Spinal cord (tissue), 10 donors: ENCODE results near the gene AFAP1L2. TPM values are rescaled to one million over a fixed set of nuclear protein-coding genes. Genes with fewer than 3 reads are reported as not detected.
A peak's percentile ranks its signal among the peaks of the same experiment; 100 is the strongest.

Experiments used
- DNase-seq, 6 donors: peaks; one replicate each; pipeline versions ENCODE4 v3.0.0 to v3.0.0-alpha.2; 2013 to 2015; ENCODE audit warnings: low spot score in 6 of 6, low read depth in 4 of 6
- H3K27ac ChIP-seq: one replicate; pipeline ENCODE4 v1.5.1; 2013; ENCODE audit warnings: low read depth, low read length, control low read depth
- H3K27me3 ChIP-seq: one replicate; pipeline ENCODE4 v1.6.1; 2013; ENCODE audit warnings: low read length; ENCODE audit not compliant: control insufficient read depth, insufficient read depth
- H3K36me3 ChIP-seq: one replicate; pipeline ENCODE4 v1.6.1; 2013; ENCODE audit warnings: low read length; ENCODE audit not compliant: control insufficient read depth, insufficient read depth
- H3K4me1 ChIP-seq: one replicate; pipeline ENCODE4 v1.6.1; 2013; ENCODE audit warnings: low read length; ENCODE audit not compliant: control insufficient read depth, insufficient read depth
- H3K4me3 ChIP-seq: one replicate; pipeline ENCODE4 v1.5.1; 2013; ENCODE audit warnings: low read depth, low read length, control low read depth
- H3K9me3 ChIP-seq: one replicate; pipeline ENCODE4 v1.6.1; 2013; ENCODE audit warnings: low read length; ENCODE audit not compliant: control insufficient read depth, insufficient read depth
- WGBS: methylation state at CpG from one replicate; pipeline ENCODE4 v1.1.5; 2013; ENCODE audit warnings: missing lambda C conversion rate; ENCODE audit not compliant: insufficient coverage; 5-methylcytosine and 5-hydroxymethylcytosine counted together
- polyA plus RNA-seq, 2 donors: library from polyadenylated mRNA; unstranded; fragments of 120-200 nt; gene quantifications; one replicate each; pipeline ENCODE4 v1.2.1, GENCODE V29; 2013; ENCODE audit not compliant: insufficient read length in 2 of 2
- total RNA-seq, 2 donors: library from RNA; depleted of rRNA in 1 of 2; stranded (reverse); fragments of 120-200 nt in 1 of 2; fragments of >200 nt in 1 of 2; gene quantifications; one replicate each; pipeline versions ENCODE4 v1.2.3 to v1.2.4, GENCODE V29; 2013 to 2014
- donor health status: healthy.

The AFAP1L2 gene
- total and polyA plus RNA-seq, 4 donors: 47.6 to 61.5 (median 54.9) TPM

GRCh38 chr10:114401195-114401791, 3.0 kb downstream of the AFAP1L2 start:
- Histone ChIP-seq H3K27me3 (peaks cover 32% of the 10 kb centered on the region), H3K4me1 (peaks cover 48% of the 10 kb centered on the region), H3K4me3 (peak overlapping the region; percentile 38), H3K36me3 (peaks cover 2% of the 10 kb centered on the region), H3K27ac (peak overlapping the region; percentile 92), H3K9me3 (no peaks in the 10 kb centered on the region)
- 40% methylated on average over 1 of the region's 7 CpGs for WGBS
- peak in 1 of 6 donors; percentile 45 for DNase-seq

- 57% methylated on average over 2 of the region's 3 CpGs for WGBS
- H3K4me1 ChIP-seq: peaks cover 58% of the 10 kb centered on the region
- H3K9me3 ChIP-seq: no peaks in the 10 kb centered on the region
- H3K27me3 ChIP-seq: peaks cover 29% of the 10 kb centered on the region
- peak overlapping the region; percentile 92 for H3K27ac ChIP-seq
- H3K4me3 ChIP-seq: no peak overlapping the region
- peaks cover 2% of the 10 kb centered on the region for H3K36me3 ChIP-seq
- DNase-seq: peak in 1 of 6 donors; percentile 59
These were observed 4.2 kb downstream of the AFAP1L2 start for GRCh38 chr10:114400091-114400490.

- DNase-seq: no peak
- no peaks in the 10 kb centered on the region for H3K9me3 ChIP-seq
- H3K27me3 ChIP-seq: peaks cover 24% of the 10 kb centered on the region
- 93% methylated on average over 5 of the region's 6 CpGs for WGBS
- peaks cover 58% of the 10 kb centered on the region for H3K4me1 ChIP-seq
- H3K27ac ChIP-seq: peak overlapping the region; percentile 92
- H3K4me3 ChIP-seq: no peak overlapping the region
- H3K36me3 ChIP-seq: peaks cover 2% of the 10 kb centered on the region
These were observed 4.7 kb downstream of the AFAP1L2 start for GRCh38 chr10:114399576-114399975.

GRCh38 chr10:114398587-114399331, 5.5 kb downstream of the AFAP1L2 start:
- Histone ChIP-seq H3K9me3 (no peaks in the 10 kb centered on the region), H3K4me1 (peaks cover 59% of the 10 kb centered on the region), H3K36me3 (peaks cover 2% of the 10 kb centered on the region), H3K27me3 (peaks cover 18% of the 10 kb centered on the region), H3K27ac (peak overlapping the region; percentile 82), H3K4me3 (no peak overlapping the region)
- DNase-seq: no peak
- 88% methylated on average over 8 of the region's 10 CpGs for WGBS

GRCh38 chr10:114397651-114398145, 6.6 kb downstream of the AFAP1L2 start:
- DNase-seq: peak in 1 of 6 donors; percentile 45
- H3K27ac ChIP-seq: peak overlapping the region; percentile 82
- H3K4me1 ChIP-seq: peaks cover 60% of the 10 kb centered on the region
- no peaks in the 10 kb centered on the region for H3K9me3 ChIP-seq
- H3K36me3 ChIP-seq: peaks cover 2% of the 10 kb centered on the region
- H3K4me3 ChIP-seq: no peak overlapping the region
- H3K27me3 ChIP-seq: peaks cover 8% of the 10 kb centered on the region
- WGBS: 51% methylated on average over 3 of the region's 6 CpGs

- no peaks in the 10 kb centered on the region for H3K9me3 ChIP-seq
- peak overlapping the region; percentile 82 for H3K27ac ChIP-seq
- DNase-seq: no peak
- WGBS: no CpG with 5 or more reads among the region's 2 CpGs
- peaks cover 6% of the 10 kb centered on the region for H3K27me3 ChIP-seq
- H3K4me3 ChIP-seq: no peak overlapping the region
- H3K4me1 ChIP-seq: peaks cover 65% of the 10 kb centered on the region
- peaks cover 2% of the 10 kb centered on the region for H3K36me3 ChIP-seq
These were observed 7.8 kb downstream of the AFAP1L2 start for GRCh38 chr10:114396464-114396863.

GRCh38 chr10:114395366-114396022, 8.8 kb downstream of the AFAP1L2 start:
- DNase-seq: peak in 2 of 6 donors; percentile 28 to 72
- Histone ChIP-seq H3K27me3 (peaks cover 2% of the 10 kb centered on the region), H3K27ac (peak overlapping the region; percentile 82), H3K4me3 (no peak overlapping the region), H3K4me1 (peaks cover 66% of the 10 kb centered on the region), H3K36me3 (peaks cover 2% of the 10 kb centered on the region), H3K9me3 (no peaks in the 10 kb centered on the region)
- WGBS: 72% methylated on average over 4 of the region's 6 CpGs

GRCh38 chr10:114394531-114394930, 9.8 kb downstream of the AFAP1L2 start:
- H3K27me3 ChIP-seq: peaks cover 2% of the 10 kb centered on the region
- no peaks in the 10 kb centered on the region for H3K9me3 ChIP-seq
- 90% methylated on average over 6 of the region's 6 CpGs for WGBS
- peaks cover 61% of the 10 kb centered on the region for H3K4me1 ChIP-seq
- H3K4me3 ChIP-seq: no peak overlapping the region
- peak overlapping the region; percentile 78 for H3K27ac ChIP-seq
- no peak for DNase-seq
- peaks cover 2% of the 10 kb centered on the region for H3K36me3 ChIP-seq

- no peak for DNase-seq
- peaks cover 2% of the 10 kb centered on the region for H3K36me3 ChIP-seq
- H3K4me1 ChIP-seq: peaks cover 61% of the 10 kb centered on the region
- peak overlapping the region; percentile 78 for H3K27ac ChIP-seq
- H3K27me3 ChIP-seq: no peaks in the 10 kb centered on the region
- no peak overlapping the region for H3K4me3 ChIP-seq
- H3K9me3 ChIP-seq: no peaks in the 10 kb centered on the region
- WGBS: 78% methylated on average over 7 of the region's 7 CpGs
These were observed 10.4 kb downstream of the AFAP1L2 start for GRCh38 chr10:114393886-114394285.
